ENCODE results near the gene ABCA12. TPM values are rescaled to one million over a fixed set of nuclear protein-coding genes. Genes with fewer than 3 reads are reported as not detected.

Gene ABCA12
- total RNA-seq, 1 experiment from 2014 or later = 1.3 TPM

- BruUV-seq (replicated peaks) = no TSS peak
- intact Hi-C loops (cut with micrococcal nuclease) = no loop called here
- Histone ChIP-seq H3K4me3 (replicated peaks in 1 of 2; ENCODE audit: low read depth in 1 of 2, low read length in 2 of 2) (no peak overlapping the region), H3K4me2 (ENCODE audit: low read length) (no peak overlapping the region), H3K9me3 (ENCODE audit: control insufficient read depth in 1 of 2, insufficient read depth in 1 of 2, low read depth in 1 of 2, low read length in 2 of 2) (no peaks in the 10 kb centered on the region), H3K27ac (ENCODE audit: low read depth, low read length) (no peak overlapping the region), H2AFZ (ENCODE audit: low read depth, low read length, poor library complexity, severe bottlenecking) (no peak overlapping the region), H3K4me1 (ENCODE audit: control insufficient read depth in 1 of 2, insufficient read depth in 2 of 2, low read length in 2 of 2) (no peaks in the 10 kb centered on the region), H3K9me2 (ENCODE audit: insufficient read depth) (no peaks in the 10 kb centered on the region), H3K79me2 (ENCODE audit: insufficient read depth, low read length) (no peaks in the 10 kb centered on the region), H3K27me3 (ENCODE audit: insufficient read depth, low read length) (no peaks in the 10 kb centered on the region), H4K20me1 (ENCODE audit: insufficient read depth) (no peaks in the 10 kb centered on the region), H3K9ac (ENCODE audit: low read length) (no peak overlapping the region), H3K36me3 (ENCODE audit: control insufficient read depth in 1 of 2, insufficient read depth in 2 of 2, low read length in 2 of 2) (no peaks in the 10 kb centered on the region)
- ChIA-PET RAD21 (ENCODE audit: low non-redundant PET in 1 of 2, low total read pairs in 2 of 2, uncharacterized antibody in 2 of 2, unreplicated experiment in 2 of 2) (no interaction called here), CTCF (no interaction called here), POLR2A (no interaction called here)
- no peak for TF ChIP-seq ZFX (IDR thresholded peaks at IDR 0.05)
- TF ChIP-seq JUND (IDR thresholded peaks at IDR 0.05) = no peak
- TF ChIP-seq MAX (IDR thresholded peaks at IDR 0.05) = no peak
- no peak for TF ChIP-seq POLR2A (IDR thresholded peaks at IDR 0.05; ENCODE audit: borderline replicate concordance, extremely low read depth, insufficient read depth, insufficient read length)
- no peak for TF ChIP-seq SRF (IDR thresholded peaks at IDR 0.05; ENCODE audit: low read depth)
- no peak for TF ChIP-seq TCF7L2 (IDR thresholded peaks at IDR 0.05; ENCODE audit: borderline replicate concordance, extremely low read depth, insufficient read depth, insufficient read length)
- no peak for TF ChIP-seq SIN3A (IDR thresholded peaks at IDR 0.05; ENCODE audit: low read depth)
- TF ChIP-seq, protein P1, sequence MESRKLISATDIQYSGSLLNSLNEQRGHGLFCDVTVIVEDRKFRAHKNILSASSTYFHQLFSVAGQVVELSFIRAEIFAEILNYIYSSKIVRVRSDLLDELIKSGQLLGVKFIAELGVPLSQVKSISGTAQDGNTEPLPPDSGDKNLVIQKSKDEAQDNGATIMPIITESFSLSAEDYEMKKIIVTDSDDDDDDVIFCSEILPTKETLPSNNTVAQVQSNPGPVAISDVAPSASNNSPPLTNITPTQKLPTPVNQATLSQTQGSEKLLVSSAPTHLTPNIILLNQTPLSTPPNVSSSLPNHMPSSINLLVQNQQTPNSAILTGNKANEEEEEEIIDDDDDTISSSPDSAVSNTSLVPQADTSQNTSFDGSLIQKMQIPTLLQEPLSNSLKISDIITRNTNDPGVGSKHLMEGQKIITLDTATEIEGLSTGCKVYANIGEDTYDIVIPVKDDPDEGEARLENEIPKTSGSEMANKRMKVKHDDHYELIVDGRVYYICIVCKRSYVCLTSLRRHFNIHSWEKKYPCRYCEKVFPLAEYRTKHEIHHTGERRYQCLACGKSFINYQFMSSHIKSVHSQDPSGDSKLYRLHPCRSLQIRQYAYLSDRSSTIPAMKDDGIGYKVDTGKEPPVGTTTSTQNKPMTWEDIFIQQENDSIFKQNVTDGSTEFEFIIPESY (IDR thresholded peaks at IDR 0.05; ENCODE audit: extremely low read depth, insufficient replicate concordance, low read length) = no peak
- no peak for TF ChIP-seq SP1 (IDR thresholded peaks at IDR 0.05; ENCODE audit: low read depth)
- TF ChIP-seq EZH2phosphoT487 (IDR thresholded peaks at IDR 0.05; ENCODE audit: borderline replicate concordance) = no peak
- TF ChIP-seq ZNF274 (IDR thresholded peaks at IDR 0.05; ENCODE audit: low read depth, low read length) = no peak
- no peak for TF ChIP-seq CEBPB (IDR thresholded peaks at IDR 0.05; ENCODE audit: low read depth)
- TF ChIP-seq FOSL1 (IDR thresholded peaks at IDR 0.05; ENCODE audit: low read depth) = no peak
- no peak for TF ChIP-seq EZH2 (IDR thresholded peaks at IDR 0.05)
- no peak for TF ChIP-seq CBX3 (IDR thresholded peaks at IDR 0.05; ENCODE audit: low read depth)
- no peak for TF ChIP-seq REST (IDR thresholded peaks at IDR 0.05; ENCODE audit: low read depth)
- no peak for TF ChIP-seq RAD21 (IDR thresholded peaks at IDR 0.05; ENCODE audit: low read depth)
- TF ChIP-seq ELF1 (IDR thresholded peaks at IDR 0.05; ENCODE audit: borderline replicate concordance, low read depth) = no peak
- TF ChIP-seq, protein P2, sequence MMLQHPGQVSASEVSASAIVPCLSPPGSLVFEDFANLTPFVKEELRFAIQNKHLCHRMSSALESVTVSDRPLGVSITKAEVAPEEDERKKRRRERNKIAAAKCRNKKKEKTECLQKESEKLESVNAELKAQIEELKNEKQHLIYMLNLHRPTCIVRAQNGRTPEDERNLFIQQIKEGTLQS (IDR thresholded peaks at IDR 0.05) = no peak
- DNase-seq (ENCODE audit: low read depth, low spot score) = no peak
- no peak for ATAC-seq
Observed at GRCh38 chr2:214902286-214902685, 236.1 kb downstream of the ABCA12 start.

Data from HCT116 (cell line).